H1 (cell line): ENCODE measurements around the gene PAN2. TPM values are rescaled to one million over a fixed set of nuclear protein-coding genes. Genes with fewer than 3 reads are reported as not detected.
A peak's percentile ranks its signal among the peaks of the same experiment; 100 is the strongest.

Experiments
- CTCF ChIA-PET: fragments of 300-600 bp; sonication (Branson Sonifier 250); formaldehyde crosslinking; loops from one replicate; lab custom pipeline; 2021; ENCODE audit not compliant: partially characterized antibody; lab: Charles Lee
- POLR2A ChIA-PET: fragments of 300-600 bp; sonication (Branson Sonifier 250); formaldehyde crosslinking; loops from one replicate; lab custom pipeline; 2021; ENCODE audit warnings: inconsistent platforms; ENCODE audit not compliant: partially characterized antibody; lab: Charles Lee
- DNase-seq, 2 experiments: peaks; one replicate each; pipeline versions ENCODE4 v3.0.0 to v3.0.0-alpha.2; 2010 to 2022; ENCODE audit warnings: low spot score in 2 of 2, low read depth in 1 of 2, mixed read lengths in 1 of 2
- FAIRE-seq: peaks from 2 replicates; lab custom pipeline; 2011; peaks lifted over from hg19 to GRCh38; lab: Jason Lieb, UNC
- H2AFZ ChIP-seq: 2 replicates; pipeline ENCODE4 v1.8.1; 2012; ENCODE audit warnings: low read length, inconsistent platforms
- H2AK5ac ChIP-seq: 2 replicates; pipeline ENCODE4 v1.6.1; 2013; ENCODE audit warnings: low read depth, low read length
- H2BK120ac ChIP-seq: replicated peaks from 2 replicates; pipeline ENCODE3; 2013; ENCODE audit warnings: low read depth, low read length, inconsistent platforms
- H2BK12ac ChIP-seq: 2 replicates; pipeline ENCODE4 v1.6.1; 2013; ENCODE audit warnings: low read depth, low read length
- H2BK15ac ChIP-seq: 2 replicates; pipeline ENCODE4 v1.6.1; 2013; ENCODE audit warnings: low read length
- H2BK20ac ChIP-seq: 2 replicates; pipeline ENCODE4 v1.6.1; 2013; ENCODE audit warnings: low read length
- H2BK5ac ChIP-seq: 2 replicates; pipeline ENCODE4 v1.6.1; 2013; ENCODE audit warnings: low read depth, low read length
- H3K14ac ChIP-seq: 2 replicates; pipeline ENCODE4 v1.6.1; 2013; ENCODE audit warnings: inconsistent platforms; ENCODE audit not compliant: insufficient read length
- H3K18ac ChIP-seq: 2 replicates; pipeline ENCODE4 v1.6.1; 2013; ENCODE audit warnings: low read length; ENCODE audit errors: extremely low read depth
- H3K23ac ChIP-seq: 2 replicates; pipeline ENCODE4 v1.6.1; 2013; ENCODE audit warnings: inconsistent platforms; ENCODE audit not compliant: insufficient read length
- H3K23me2 ChIP-seq: 2 replicates; pipeline ENCODE4 v1.6.1; 2013; ENCODE audit warnings: low read depth, low read length
- H3K27ac ChIP-seq: 2 replicates; pipeline ENCODE4 v1.6.1; 2011; ENCODE audit warnings: low read depth, low read length, inconsistent platforms
- H3K27me3 ChIP-seq, 4 experiments: replicated peaks in 1 of 4; 1 replicate in 1 of 4; 2 replicates in 3 of 4; pipeline versions ENCODE4 v1.6.1 to v1.8.1; 2011 to 2013; ENCODE audit warnings: low read length in 3 of 4, mild to moderate bottlenecking in 3 of 4, inconsistent platforms in 2 of 4, mixed read lengths in 2 of 4, moderate library complexity in 1 of 4; ENCODE audit not compliant: control insufficient read depth in 3 of 4, insufficient read depth in 3 of 4; ENCODE audit errors: extremely low read depth in 1 of 4
- H3K36me3 ChIP-seq, 4 experiments: 2 replicates each; pipeline versions ENCODE4 v1.6.1 to v1.8.1; 2011 to 2013; ENCODE audit warnings: mild to moderate bottlenecking in 4 of 4, low read length in 3 of 4, moderate library complexity in 2 of 4, control low read depth in 1 of 4, inconsistent platforms in 1 of 4; ENCODE audit not compliant: insufficient read depth in 4 of 4, control insufficient read depth in 2 of 4
- H3K4ac ChIP-seq: replicated peaks from 2 replicates; pipeline ENCODE3; 2013; ENCODE audit warnings: low read length, low read depth, mixed read lengths, inconsistent platforms; ENCODE audit not compliant: insufficient read length
- H3K4me1 ChIP-seq, 4 experiments: replicated peaks in 1 of 4; 1 replicate in 1 of 4; 2 replicates in 3 of 4; pipeline versions ENCODE4 v1.6.1 to v1.8.1; 2011 to 2013; ENCODE audit warnings: low read length in 3 of 4, inconsistent platforms in 2 of 4, mixed read lengths in 1 of 4; ENCODE audit not compliant: insufficient read depth in 4 of 4, control insufficient read depth in 3 of 4
- H3K4me2 ChIP-seq, 2 experiments: 2 replicates each; pipeline versions ENCODE4 v1.6.1 to v1.8.1; 2011 to 2013; ENCODE audit warnings: low read depth in 2 of 2, low read length in 2 of 2, control low read depth in 1 of 2, inconsistent platforms in 1 of 2, mild to moderate bottlenecking in 1 of 2; ENCODE audit not compliant: insufficient read depth in 1 of 2
- H3K4me3 ChIP-seq, 4 experiments: fragments of 200-600, 300-600 bp in 1 of 4; sonication (generic), shearing (Covaris generic), sonication (Bioruptor Twin) in 1 of 4; 2 replicates each; pipeline versions ENCODE4 v1.5.1 to v1.8.1; 2011 to 2016; ENCODE audit warnings: low read length in 4 of 4, low read depth in 3 of 4, control low read depth in 2 of 4, inconsistent platforms in 2 of 4, mild to moderate bottlenecking in 2 of 4, mixed read lengths in 1 of 4, moderate library complexity in 1 of 4; ENCODE audit not compliant: insufficient read depth in 2 of 4; ENCODE audit errors: extremely low read depth in 1 of 4
- H3K56ac ChIP-seq: replicated peaks from 2 replicates; pipeline ENCODE3; 2013; ENCODE audit warnings: low read depth, mild to moderate bottlenecking, mixed read lengths, low read length, inconsistent platforms; ENCODE audit not compliant: insufficient read length
- H3K79me1 ChIP-seq: 2 replicates; pipeline ENCODE4 v1.6.1; 2013; ENCODE audit warnings: low read depth, low read length, control low read depth
- H3K79me2 ChIP-seq, 2 experiments: 2 replicates each; pipeline versions ENCODE4 v1.6.1 to v1.8.1; 2012 to 2013; ENCODE audit warnings: low read length in 2 of 2, mild to moderate bottlenecking in 2 of 2, inconsistent platforms in 1 of 2; ENCODE audit not compliant: insufficient read depth in 2 of 2, control insufficient read depth in 1 of 2
- H3K9ac ChIP-seq, 4 experiments: replicated peaks in 1 of 4; 1 replicate in 1 of 4; 2 replicates in 3 of 4; pipeline versions ENCODE4 v1.6.1 to v1.8.1; 2011 to 2013; ENCODE audit warnings: low read depth in 3 of 4, low read length in 3 of 4, control low read depth in 2 of 4, mild to moderate bottlenecking in 2 of 4, moderate library complexity in 2 of 4, inconsistent platforms in 1 of 4; ENCODE audit errors: extremely low read depth in 1 of 4
- H3K9me3 ChIP-seq, 2 experiments: 2 replicates each; pipeline versions ENCODE4 v1.6.1 to v1.8.1; 2012 to 2013; ENCODE audit warnings: mild to moderate bottlenecking in 2 of 2, moderate library complexity in 2 of 2, control low read depth in 1 of 2, inconsistent platforms in 1 of 2, low read depth in 1 of 2, low read length in 1 of 2, mixed read lengths in 1 of 2; ENCODE audit not compliant: insufficient read depth in 2 of 2
- H4K20me1 ChIP-seq, 2 experiments: replicated peaks in 1 of 2; 2 replicates each; pipeline versions ENCODE3 to v1.8.1; 2011 to 2013; ENCODE audit warnings: inconsistent platforms in 2 of 2, low read length in 2 of 2, mild to moderate bottlenecking in 1 of 2; ENCODE audit not compliant: insufficient read depth in 2 of 2, control insufficient read depth in 1 of 2
- H4K5ac ChIP-seq: 2 replicates; pipeline ENCODE4 v1.6.1; 2013; ENCODE audit warnings: low read length, low read depth, mixed read lengths, inconsistent platforms; ENCODE audit not compliant: insufficient read length
- H4K8ac ChIP-seq: 2 replicates; pipeline ENCODE4 v1.8.0; 2013; ENCODE audit warnings: mild to moderate bottlenecking, moderate library complexity, low read length, inconsistent platforms; ENCODE audit not compliant: insufficient read depth; ENCODE audit errors: extremely low read depth
- H4K91ac ChIP-seq: replicated peaks from 2 replicates; pipeline ENCODE3; 2013; ENCODE audit warnings: low read length, mixed read lengths, inconsistent platforms; ENCODE audit not compliant: insufficient read length
- CBX5 ChIP-seq: fragments of 300-800, 300-1000 bp; sonication (generic); IDR thresholded peaks from 2 replicates; pipeline ENCODE4 v1.7.1; 2016; ENCODE audit warnings: antibody characterized with exemption, low read length, low read depth
- CTCF ChIP-seq, 3 experiments: IDR thresholded peaks; 1 replicate in 2 of 3; 2 replicates in 1 of 3; pipeline versions ENCODE4 v1.5.1 to v1.6.1; 2011; ENCODE audit warnings: low read length in 3 of 3, mild to moderate bottlenecking in 3 of 3, inconsistent platforms in 2 of 3, low read depth in 1 of 3, moderate library complexity in 1 of 3; ENCODE audit not compliant: insufficient read depth in 1 of 3; ENCODE audit errors: control extremely low read depth in 1 of 3
- HDAC2 ChIP-seq, 2 experiments: fragments of 300-600 bp in 1 of 2; sonication (generic) in 1 of 2; IDR thresholded peaks; 2 replicates each; pipeline ENCODE4 v1.6.1; 2011 to 2012; ENCODE audit warnings: low read depth in 2 of 2, low read length in 2 of 2, mild to moderate bottlenecking in 2 of 2, moderate library complexity in 2 of 2, borderline replicate concordance in 1 of 2, inconsistent platforms in 1 of 2
- RAD21 ChIP-seq, 2 experiments: IDR thresholded peaks in 1 of 2; conservative IDR thresholded peaks in 1 of 2; 2 replicates each; pipeline ENCODE4 v1.6.1; 2011; ENCODE audit warnings: low read depth in 2 of 2, low read length in 2 of 2, improper control_type of control experiment in 1 of 2, inconsistent platforms in 1 of 2, mild to moderate bottlenecking in 1 of 2, moderate library complexity in 1 of 2
- RFX5 ChIP-seq: IDR thresholded peaks from 2 replicates; pipeline ENCODE4 v1.6.1; 2011; ENCODE audit warnings: low read depth, low read length, improper control_type of control experiment, borderline replicate concordance
- RXRA ChIP-seq: IDR thresholded peaks from 2 replicates; pipeline ENCODE4 v1.6.1; 2011; ENCODE audit warnings: low read depth, mild to moderate bottlenecking, low read length, moderate library complexity; ENCODE audit not compliant: insufficient read depth
- WGBS, 2 experiments: shearing (Covaris generic) in 1 of 2; methylation state at CpG; one replicate each; pipeline versions ENCODE4 v1.1.6 to v1.1.7; 2013 to 2015; ENCODE audit warnings: low lambda C conversion rate in 2 of 2, mixed read lengths in 2 of 2, inconsistent platforms in 1 of 2, low coverage in 1 of 2, missing lambda C conversion rate in 1 of 2; ENCODE audit not compliant: insufficient replicate concordance in 2 of 2, insufficient coverage in 1 of 2, insufficient read length in 1 of 2; ENCODE audit errors: extremely low coverage in 1 of 2, missing lambda C conversion rate in 1 of 2; 5-methylcytosine and 5-hydroxymethylcytosine counted together
- polyA plus RNA-seq, 7 experiments: library from polyadenylated mRNA; depleted of rRNA in 3 of 7; stranded (reverse) in 5 of 7; unstranded in 2 of 7; fragments of >200 nt in 5 of 7; fragments of 200-250 nt in 2 of 7; gene quantifications; 1 replicate in 5 of 7; 2 replicates in 1 of 7; 4 replicates in 1 of 7; pipeline versions ENCODE4 v1.2.1 to v1.2.3, GENCODE V29; 2011 to 2013; ENCODE audit warnings: missing spikeins in 2 of 7, mixed read lengths in 2 of 7
- total RNA-seq: library from RNA; stranded (reverse); fragmentation: NEBNext Ultra II Directional; extraction: Animal tissue kit (Norgen Biotek cat#: 25700); gene quantifications from 2 replicates; pipeline ENCODE4 v1.2.1, GENCODE V29; 2021

PAN2 gene
- total and polyA plus RNA-seq, 2 of the 8 experiments (the other 6 are each of a cell fraction or from before 2014, with no cell fraction given), result 29.6 to 36.7 TPM

- DNase-seq, result no peak
- H4K5ac ChIP-seq, result no peak overlapping the region
- no peak overlapping the region for H3K18ac ChIP-seq
- no peaks in the 10 kb centered on the region for H3K9me3 ChIP-seq
- H2AK5ac ChIP-seq, result no peak overlapping the region
- H3K4me2 ChIP-seq, result no peak overlapping the region
- H3K79me1 ChIP-seq, result no peaks in the 10 kb centered on the region
- H3K23me2 ChIP-seq, result peaks cover 7% of the 10 kb centered on the region; the same call in 1 of the 2 replicates
- no peak overlapping the region for H2BK120ac ChIP-seq
- no peak overlapping the region for H3K56ac ChIP-seq
- H4K20me1 ChIP-seq, result peaks cover 0 to 2% of the 10 kb centered on the region in 2 experiments
- H3K4me3 ChIP-seq, result no peak overlapping the region
- no peak overlapping the region for H3K27ac ChIP-seq
- no peak overlapping the region for H4K8ac ChIP-seq
- H2BK20ac ChIP-seq, result no peak overlapping the region
- peaks cover 0 to 9% (median 3%) of the 10 kb centered on the region in 4 experiments; a peak in 4 of 7 replicates for H3K4me1 ChIP-seq
- no peak overlapping the region for H3K23ac ChIP-seq
- H2BK12ac ChIP-seq, result no peak overlapping the region
- H2AFZ ChIP-seq, result no peak overlapping the region
- no peak overlapping the region for H2BK5ac ChIP-seq
- ChIA-PET POLR2A (interaction anchor here (1.0 to 2.8 kb wide), 9 partner anchors 8 to 178 kb away, joined by 3 to 10 read pairs (median 4); partner anchors contain the start of genes SMARCC2, TIMELESS and ZC3H10), CTCF (interaction anchor here (0.5 to 4.5 kb wide), 8 partner anchors 11 to 237 kb away, joined by 3 to 26 read pairs (median 4); partner anchors contain the start of genes ANKRD52 and SMARCC2)
- H4K91ac ChIP-seq, result no peak overlapping the region
- H3K79me2 ChIP-seq, result no peaks in the 10 kb centered on the region
- H3K9ac ChIP-seq, result no peak overlapping the region
- no peak overlapping the region for H3K4ac ChIP-seq
- no peak for FAIRE-seq
- TF ChIP-seq CBX5, result no peak
- peak in 2 of 3 experiments; percentile 64 to 72; a peak in 3 of 4 replicates for TF ChIP-seq CTCF (IDR thresholded peaks at IDR 0.05; ENCODE audit: control extremely low read depth in 1 of 3, insufficient read depth in 1 of 3, low read depth in 1 of 3, low read length in 3 of 3)
- peak; percentile 44 to 58 for TF ChIP-seq RAD21 (IDR thresholded peaks at IDR 0.05 in 1 of 2, conservative IDR thresholded peaks at IDR 0.05 in 1 of 2; ENCODE audit: low read depth in 2 of 2, low read length in 2 of 2)
- TF ChIP-seq RFX5, result no peak
- TF ChIP-seq HDAC2 (IDR thresholded peaks at IDR 0.05; ENCODE audit: borderline replicate concordance in 1 of 2, low read depth in 2 of 2, low read length in 2 of 2), result no peak
- TF ChIP-seq RXRA, result no peak
- 62% methylated on average over 1 of the region's 1 CpG; no CpG with 5 or more reads in 1 of the 2 experiments for WGBS, 2 experiments
- no peak overlapping the region for H3K14ac ChIP-seq
- no peak overlapping the region for H2BK15ac ChIP-seq
- no peaks in the 10 kb centered on the region for H3K27me3 ChIP-seq
- peaks cover 12 to 57% (median 31%) of the 10 kb centered on the region in 4 experiments; a peak in 7 of 8 replicates for H3K36me3 ChIP-seq
These were observed 62.8 kb downstream of the PAN2 start for GRCh38 chr12:56271031-56271430.
